C4-2B (cell line): ENCODE results near the gene LBP.

ENCODE experiments used
- H3K27ac ChIP-seq: fragments of 450-650 bp; 2 replicates; pipeline ENCODE4 v1.5.1; 2017
- CTCF ChIP-seq: fragments of 450-650 bp; conservative IDR thresholded peaks from 2 replicates; pipeline ENCODE4 v1.5.1; 2017; ENCODE audit warnings: mild to moderate bottlenecking
- ZFX ChIP-seq: fragments of 450-650 bp; IDR thresholded peaks from 2 replicates; pipeline ENCODE4 v1.6.1; 2017

LBP gene

GRCh38 chr20:38342216-38342615 lies 4.1 kb upstream of the LBP start:
- TF ChIP-seq ZFX (no peak), CTCF (no peak)
- no peak overlapping the region for H3K27ac ChIP-seq

- H3K27ac ChIP-seq: no peak overlapping the region
- TF ChIP-seq ZFX: no peak
- TF ChIP-seq CTCF: no peak
Observed at GRCh38 chr20:38342713-38343310, 3.5 kb upstream of the LBP start.

DNA sequence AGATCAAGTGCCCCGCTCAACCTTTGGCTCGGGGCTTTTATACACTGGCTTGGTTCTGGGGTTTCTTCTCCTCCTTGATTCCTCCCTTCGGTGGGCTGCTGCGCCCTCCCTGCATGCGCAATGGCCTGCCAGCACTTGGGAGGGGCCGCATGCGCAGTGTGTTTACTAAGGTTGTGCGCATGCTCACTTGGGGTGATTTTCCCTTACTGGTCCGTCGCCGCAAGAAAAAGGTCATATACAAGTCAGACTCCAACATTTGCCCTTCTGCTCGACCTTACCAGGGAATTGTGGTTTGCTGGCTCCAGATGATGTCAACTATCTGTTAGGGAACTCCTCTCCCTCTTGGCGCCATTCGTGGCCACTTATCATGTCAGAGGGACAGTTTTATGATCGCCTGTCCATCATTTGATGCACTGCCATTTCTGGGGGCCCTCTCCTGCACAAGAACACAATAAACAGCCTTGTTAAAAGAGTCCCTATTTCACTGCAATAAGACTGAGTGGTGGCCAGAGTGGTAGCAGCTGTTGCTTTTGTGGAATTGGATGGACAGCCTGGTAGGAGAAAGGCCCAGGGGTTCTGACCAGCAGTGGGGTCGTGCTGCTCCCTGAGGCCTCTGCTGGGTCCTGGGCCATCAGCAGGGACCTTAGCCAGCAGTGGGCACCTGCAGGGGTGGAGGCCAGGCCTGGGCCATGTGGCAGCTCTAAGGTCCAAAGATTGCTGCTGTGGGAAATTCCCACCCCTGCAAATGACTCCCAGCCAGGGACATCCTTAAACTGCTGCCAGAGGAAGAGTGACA lies 2.8 kb upstream of the LBP start:
- no peak for TF ChIP-seq CTCF
- TF ChIP-seq ZFX: no peak
- no peak overlapping the region for H3K27ac ChIP-seq

DNA sequence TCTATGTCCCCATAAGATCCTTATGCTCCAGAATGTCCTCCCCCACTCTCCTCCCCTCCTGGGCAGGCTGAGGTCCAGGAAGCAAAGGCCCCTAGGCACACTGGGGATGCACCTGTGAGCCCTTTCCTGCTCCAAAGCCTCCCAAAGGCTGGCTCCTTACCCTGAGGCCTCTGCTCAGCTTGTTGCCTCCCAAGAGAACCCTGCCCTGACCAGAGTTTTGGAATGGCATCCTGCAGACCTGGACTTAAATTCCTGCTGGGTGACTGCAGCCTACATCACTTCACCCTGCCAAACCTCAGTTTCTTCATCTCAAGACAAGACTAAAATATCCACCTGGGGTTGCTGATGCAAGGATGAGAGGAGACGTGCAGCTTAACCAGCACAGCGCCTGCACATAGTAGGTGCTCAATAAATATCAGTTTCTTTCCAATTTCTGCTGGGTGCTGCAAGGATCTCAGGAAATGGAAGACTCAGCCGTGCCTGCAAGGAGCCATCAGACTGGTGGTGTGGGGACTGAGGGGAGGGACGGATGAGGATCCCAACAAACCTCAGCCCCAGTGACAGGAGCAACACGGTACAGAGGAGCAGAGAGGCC lies 2.1 kb upstream of the LBP start:
- no peak for TF ChIP-seq CTCF
- TF ChIP-seq ZFX: no peak
- H3K27ac ChIP-seq: no peak overlapping the region

- no peak overlapping the region for H3K27ac ChIP-seq
- TF ChIP-seq CTCF (no peak), ZFX (no peak)
Observed at GRCh38 chr20:38345643-38346042, 639 bp upstream of the LBP start.

DNA sequence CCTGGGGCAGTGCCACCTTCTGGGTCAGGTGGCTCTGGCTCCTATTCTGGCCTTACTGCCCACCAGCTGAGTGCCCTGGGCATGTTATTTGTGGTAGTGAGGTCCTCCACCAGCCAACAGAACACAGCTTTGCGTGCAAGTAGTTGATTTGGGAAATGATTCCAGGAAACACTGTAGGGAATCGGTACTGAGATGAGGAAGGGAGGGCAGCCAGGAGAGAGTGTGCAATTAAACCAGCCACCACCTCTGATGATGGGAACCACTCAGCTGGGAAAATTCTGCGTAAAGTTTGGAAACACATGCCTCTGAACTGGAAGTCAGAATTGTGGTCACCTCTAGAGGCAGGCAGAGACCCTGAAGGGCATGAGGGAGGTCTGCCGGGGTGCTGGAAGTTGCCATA lies 459 bp downstream of the LBP start:
- no peak for TF ChIP-seq ZFX
- no peak for TF ChIP-seq CTCF
- H3K27ac ChIP-seq: no peak overlapping the region

- TF ChIP-seq ZFX: no peak
- no peak for TF ChIP-seq CTCF
- H3K27ac ChIP-seq: no peak overlapping the region
Observed at GRCh38 chr20:38349856-38350255, 3.6 kb downstream of the LBP start.
